ENCODE results near the gene ZNF783.

GRCh38 chr7:149286811-149287400, 24.9 kb downstream of the ZNF783 start:
- TF ChIP-seq POLR2A (IDR thresholded peaks at IDR 0.05; ENCODE audit: low read length) (no peak), GATA1 (IDR thresholded peaks at IDR 0.05; ENCODE audit: low read depth, low read length) (no peak)
